ENCODE measurements around the gene VIL1.

Gene VIL1

DNA sequence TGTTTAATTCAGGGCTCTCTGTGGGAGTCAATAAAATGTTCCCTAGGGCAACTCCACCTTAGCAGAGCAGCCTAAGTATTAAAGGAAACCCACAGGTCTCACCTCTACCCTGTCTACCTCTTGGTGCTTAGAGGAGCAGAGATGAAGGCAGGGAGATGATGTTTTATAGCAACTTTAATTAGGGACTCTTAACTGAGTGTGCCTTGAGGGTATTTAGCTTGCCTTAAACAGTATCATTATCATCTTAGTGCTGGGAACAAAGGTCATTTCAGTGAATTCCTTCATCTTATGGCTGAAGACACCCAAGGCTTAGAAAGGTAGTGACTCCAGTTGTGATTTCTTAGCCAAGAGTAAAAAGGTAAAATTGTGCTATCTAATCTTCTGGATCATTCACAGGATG lies 26.7 kb downstream of the VIL1 start:
- DNase-seq: no peak

- DNase-seq: no peak
Measured at GRCh38 chr2:218446547-218446946, 27.6 kb downstream of the VIL1 start.

DNA sequence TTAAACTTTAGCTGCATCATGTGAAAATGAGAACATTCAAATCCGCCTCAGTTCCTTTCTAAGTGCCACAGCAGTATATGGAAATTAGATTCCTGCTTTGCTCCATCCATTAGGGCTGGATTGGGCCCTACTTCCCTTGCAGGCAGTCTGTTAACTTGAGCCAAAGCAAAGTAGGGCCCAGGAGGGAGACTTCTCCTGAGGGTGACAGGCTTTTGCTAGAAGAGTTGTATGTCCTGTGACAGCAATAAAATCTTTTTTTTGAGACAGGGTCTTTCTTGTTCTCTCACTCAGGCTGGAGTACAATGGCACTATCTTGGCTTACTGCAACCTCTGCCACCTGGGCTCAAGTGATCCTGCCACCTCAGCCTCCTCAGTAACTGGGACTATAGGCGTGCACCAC lies 28.1 kb downstream of the VIL1 start:
- DNase-seq: no peak

DNA sequence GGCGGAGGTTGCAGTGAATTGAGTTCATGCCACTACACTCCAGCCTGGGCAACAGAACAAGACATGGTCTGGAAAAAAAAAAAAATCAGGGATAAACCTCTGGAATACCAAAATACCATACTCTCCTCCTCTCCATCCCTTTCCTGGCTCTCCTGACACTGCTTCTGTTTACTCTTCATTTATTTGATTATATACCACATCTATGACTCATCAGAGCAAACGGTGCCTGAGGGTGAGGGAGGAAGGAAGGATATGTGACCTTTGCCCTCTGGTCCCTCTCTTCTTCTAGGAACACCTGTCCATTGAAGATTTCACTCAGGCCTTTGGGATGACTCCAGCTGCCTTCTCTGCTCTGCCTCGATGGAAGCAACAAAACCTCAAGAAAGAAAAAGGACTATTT lies 30.0 kb downstream of the VIL1 start:
- DNase-seq: no peak

- DNase-seq: no peak
Measured at GRCh38 chr2:218452079-218452478, 33.2 kb downstream of the VIL1 start.

DNA sequence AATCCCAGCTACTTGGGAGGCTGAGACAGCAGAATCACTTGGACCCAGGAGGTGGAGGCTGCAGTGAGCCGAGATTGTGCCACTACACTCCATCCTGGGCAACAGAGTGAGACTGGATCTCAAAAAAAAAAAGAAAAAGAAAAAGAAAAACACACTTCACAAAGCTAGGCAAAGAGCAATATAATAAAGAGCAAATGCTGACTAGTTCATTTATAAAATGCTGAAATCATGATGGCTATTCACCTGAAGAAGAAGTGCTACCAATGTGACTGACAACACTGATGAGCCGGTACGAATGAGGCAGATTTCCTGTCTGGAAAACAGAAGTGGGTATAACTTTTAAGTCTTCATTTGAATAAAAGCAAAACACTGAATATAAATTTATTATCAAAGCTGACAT lies 37.9 kb downstream of the VIL1 start:
- no peak for DNase-seq

GRCh38 chr2:218458598-218458997 lies 39.7 kb downstream of the VIL1 start:
- no peak for DNase-seq

- DNase-seq: no peak
Measured at GRCh38 chr2:218465987-218466633, 47.2 kb downstream of the VIL1 start.

DNA sequence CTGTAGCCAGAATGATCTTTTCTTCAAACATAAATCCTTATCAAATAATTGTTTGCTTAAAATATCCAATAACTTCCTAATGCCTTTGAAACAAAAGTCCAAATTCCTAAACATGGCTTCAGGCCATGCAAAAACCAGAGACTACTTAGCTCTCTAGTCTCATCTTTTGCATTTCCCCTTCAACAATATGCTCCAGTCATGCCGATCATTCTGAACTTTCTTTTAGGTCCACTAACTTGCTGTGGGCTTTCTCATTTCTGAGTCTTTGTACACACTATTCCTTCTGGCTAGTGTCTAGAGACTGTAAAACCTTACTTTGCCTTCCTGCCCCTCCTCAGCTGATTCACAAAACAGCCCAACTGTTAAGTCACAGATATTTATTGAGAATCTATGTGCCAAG lies 51.5 kb downstream of the VIL1 start:
- no peak for DNase-seq

DNA sequence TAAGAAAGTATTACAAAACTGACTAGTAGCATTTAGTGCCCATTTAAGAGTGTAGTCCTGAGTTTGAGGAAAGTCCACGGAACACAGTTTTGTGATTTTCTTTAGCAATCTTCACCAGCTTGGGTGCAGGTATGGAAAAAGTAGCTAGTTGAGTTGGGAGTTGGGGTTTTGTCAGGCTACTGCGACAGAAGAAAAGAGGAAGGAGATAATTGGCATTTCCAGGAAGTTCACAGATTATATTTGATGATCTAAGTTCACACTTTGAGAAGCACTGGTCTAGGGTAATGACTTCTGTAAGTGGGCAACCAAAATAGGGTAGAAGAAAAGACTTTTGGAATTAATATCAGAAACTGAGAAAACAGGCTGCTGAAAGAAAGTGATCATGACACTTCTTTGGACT lies 52.1 kb downstream of the VIL1 start:
- no peak for DNase-seq

- no peak for DNase-seq
Measured at GRCh38 chr2:218471982-218472381, 53.1 kb downstream of the VIL1 start.

DNA sequence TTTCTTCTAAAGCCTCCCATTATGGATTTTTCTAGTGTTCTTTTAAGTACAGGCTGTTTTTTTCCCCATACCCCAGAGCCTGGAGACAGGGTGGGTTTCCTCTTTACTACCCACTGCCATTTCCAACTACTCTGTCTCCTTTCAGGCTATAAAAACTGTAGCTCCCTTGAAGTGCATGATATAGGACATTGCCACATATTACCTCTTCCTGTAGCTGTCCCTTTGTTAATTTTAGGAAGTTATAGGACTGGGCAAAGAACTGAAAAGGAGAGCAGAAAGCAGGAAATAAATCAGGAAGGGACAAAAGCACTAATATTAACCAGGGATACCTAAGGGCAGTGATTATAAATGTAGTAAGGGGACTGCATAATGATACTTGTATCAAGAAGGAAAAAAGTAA lies 54.1 kb downstream of the VIL1 start:
- no peak for DNase-seq

- DNase-seq: no peak
Measured at GRCh38 chr2:218474527-218474926, 55.6 kb downstream of the VIL1 start.

DNA sequence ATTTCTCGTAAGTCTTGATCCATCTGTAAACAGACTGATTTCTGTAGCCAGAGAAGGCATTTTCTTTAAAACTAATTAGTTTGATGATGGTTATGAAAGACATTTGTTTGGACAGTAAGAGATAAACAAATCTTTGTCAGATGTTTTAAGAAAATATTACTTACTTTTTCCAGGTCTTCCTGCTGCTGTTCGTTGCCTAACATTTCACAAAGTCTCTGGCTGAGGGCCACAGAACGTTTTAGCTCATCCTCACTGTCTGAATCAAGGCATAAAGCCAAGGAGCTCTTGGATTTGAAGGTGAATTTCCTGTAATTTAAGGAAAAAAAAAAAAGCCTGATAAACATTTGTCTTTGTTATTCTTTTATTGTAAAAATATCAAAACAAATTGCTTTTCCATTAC lies 57.8 kb downstream of the VIL1 start:
- DNase-seq: no peak

GRCh38 chr2:218477247-218477646 lies 58.3 kb downstream of the VIL1 start:
- no peak for DNase-seq

DNA sequence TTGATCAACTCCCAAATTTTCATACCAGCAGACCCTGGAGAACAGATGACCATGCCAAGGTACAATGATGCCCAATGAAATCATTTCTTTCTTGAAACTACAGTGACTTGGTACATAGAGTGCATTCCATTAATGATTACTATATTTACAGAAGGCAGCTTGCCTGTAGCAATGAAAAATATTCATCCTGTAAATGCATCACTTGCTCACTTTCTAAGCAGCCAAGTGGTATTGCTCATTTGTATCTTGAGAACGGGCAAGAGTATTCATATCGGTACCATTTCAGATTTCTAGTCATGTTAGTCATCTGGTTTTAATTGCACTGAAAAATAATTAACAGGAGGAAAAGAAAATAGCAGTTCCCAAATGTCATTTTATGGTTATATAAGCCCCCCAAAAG lies 59.6 kb downstream of the VIL1 start:
- no peak for DNase-seq

DNA sequence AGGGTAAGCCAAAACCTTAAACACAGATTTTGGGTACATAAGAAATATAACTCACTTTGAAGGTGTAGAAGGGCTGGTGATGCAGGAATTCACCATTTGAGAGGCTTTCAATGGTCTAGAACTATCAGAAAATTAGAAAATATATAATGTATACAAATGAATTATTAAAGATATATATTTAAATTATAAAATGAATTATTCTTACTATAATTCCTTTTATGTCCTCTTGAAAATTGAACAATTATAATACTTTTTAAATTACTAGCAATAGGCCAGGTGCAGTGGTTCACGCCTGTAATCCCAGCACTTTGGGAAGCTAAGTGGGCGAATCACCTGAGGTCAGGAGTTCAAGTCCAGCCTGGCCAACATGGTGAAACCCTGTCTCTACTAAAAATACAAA lies 60.7 kb downstream of the VIL1 start:
- no peak for DNase-seq

- no peak for DNase-seq
Measured at GRCh38 chr2:218482651-218483050, 63.7 kb downstream of the VIL1 start.

DNA sequence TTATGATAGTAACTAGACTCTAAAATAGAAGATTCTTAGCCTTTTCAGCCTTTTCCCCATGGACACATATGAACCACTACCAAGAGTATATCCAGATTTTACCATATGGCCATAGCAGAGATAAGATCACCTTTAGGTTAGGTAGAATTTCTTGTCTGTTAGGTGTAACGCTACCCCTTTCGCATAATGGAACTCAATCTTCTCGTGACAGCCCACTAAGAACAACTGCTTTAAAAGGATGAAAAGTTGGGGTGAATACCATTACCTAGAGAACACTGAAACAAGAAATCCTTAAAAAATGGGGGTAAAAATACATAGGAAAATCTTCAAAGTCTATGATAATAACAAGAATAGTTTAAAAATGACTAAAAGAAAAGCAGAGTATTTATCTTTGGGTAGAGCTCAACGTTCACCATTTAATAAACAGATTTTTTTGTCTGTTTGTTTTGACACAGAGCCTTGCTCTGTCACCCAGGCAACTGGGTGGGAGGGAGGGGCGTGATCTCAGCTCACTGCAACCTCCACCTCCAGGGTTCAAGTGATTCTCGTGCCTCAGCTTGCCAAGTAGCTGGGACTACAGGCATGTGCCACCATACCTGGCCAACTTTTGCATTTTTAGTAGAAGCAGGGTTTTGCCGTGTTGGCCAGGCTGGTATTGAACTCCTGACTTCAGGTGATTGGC lies 67.2 kb downstream of the VIL1 start:
- DNase-seq: no peak

GRCh38 chr2:218500501-218501060 lies 81.7 kb downstream of the VIL1 start:
- no peak for DNase-seq

GRCh38 chr2:218501665-218502064 lies 82.7 kb downstream of the VIL1 start:
- no peak for DNase-seq

Measured in NCI-H446 treated with DMSO at 0.1 percent for 48 hours (cell line).